Left lung (tissue), 10 donors: Measurements from ENCODE around the gene TINCR. TPM values are rescaled to one million over a fixed set of nuclear protein-coding genes. Genes with fewer than 3 reads are reported as not detected.

Experiments used
- ATAC-seq: fragments of 200-7000 bp; cut with Tn5 transposase; one replicate; pipeline ENCODE4 v1.9.1; 2020; ENCODE audit warnings: moderate library complexity
- DNase-seq, 4 donors: peaks; one replicate each; pipeline ENCODE4 v3.0.0-alpha.2; 2013 to 2020
- H3K27ac ChIP-seq, 2 donors: fragments of 200-600 bp; sonication (generic) in 1 of 2; one replicate each; pipeline versions ENCODE4 v1.5.0 to v1.8.0; 2020 to 2021
- H3K27me3 ChIP-seq, 2 donors: fragments of 200-600 bp; sonication (generic) in 1 of 2; one replicate each; pipeline versions ENCODE4 v1.5.0 to v1.8.0; 2020 to 2021
- H3K36me3 ChIP-seq, 2 donors: fragments of 200-600 bp; sonication (generic) in 1 of 2; one replicate each; pipeline versions ENCODE4 v1.5.0 to v1.8.0; 2020 to 2021
- H3K4me1 ChIP-seq, 2 donors: fragments of 200-600 bp; one replicate each; pipeline ENCODE4 v1.8.0; 2021
- H3K4me3 ChIP-seq, 2 donors: fragments of 200-600 bp; sonication (generic) in 1 of 2; one replicate each; pipeline versions ENCODE4 v1.5.0 to v1.8.0; 2020 to 2021; ENCODE audit warnings: mild to moderate bottlenecking in 1 of 2
- H3K9me3 ChIP-seq, 2 donors: fragments of 200-600 bp; sonication (generic) in 1 of 2; one replicate each; pipeline versions ENCODE4 v1.5.0 to v1.8.0; 2020 to 2021
- intact Hi-C, 2 donors: fragments of 100-400 bp; cut with DNase I; formaldehyde crosslinking; loops; one replicate each; pipeline versions ENCODE4 v1.11.2 to v1.14.2; 2022
- polyA plus RNA-seq, 6 donors: library from polyadenylated mRNA; unstranded; fragments of 120-200 nt; gene quantifications; one replicate each; pipeline ENCODE4 v1.2.1, GENCODE V29; 2013; ENCODE audit not compliant: insufficient read length in 6 of 6
- total RNA-seq, 2 donors: library from RNA; stranded (reverse); fragmentation: NEBNext Ultra II Directional; extraction: Animal tissue kit (Norgen Biotek cat#: 25700); gene quantifications; one replicate each; pipeline ENCODE4 v1.2.1, GENCODE V29; 2021
- TF ChIP-seq, protein P1 (sequence below), 2 donors: fragments of 200-600 bp; sonication (generic) in 1 of 2; IDR thresholded peaks; one replicate each; pipeline versions ENCODE4 v1.5.0 to v1.8.0; 2021; ENCODE audit warnings: antibody characterized with exemption in 2 of 2
- donor health status: DM: no; HTN: yes; CAD: no.
- donor health status: DM: no; HTN: no; CAD: no.

Gene TINCR
- total and polyA plus RNA-seq, 8 donors = 0.24 to 0.76 (median 0.61) TPM

DNA sequence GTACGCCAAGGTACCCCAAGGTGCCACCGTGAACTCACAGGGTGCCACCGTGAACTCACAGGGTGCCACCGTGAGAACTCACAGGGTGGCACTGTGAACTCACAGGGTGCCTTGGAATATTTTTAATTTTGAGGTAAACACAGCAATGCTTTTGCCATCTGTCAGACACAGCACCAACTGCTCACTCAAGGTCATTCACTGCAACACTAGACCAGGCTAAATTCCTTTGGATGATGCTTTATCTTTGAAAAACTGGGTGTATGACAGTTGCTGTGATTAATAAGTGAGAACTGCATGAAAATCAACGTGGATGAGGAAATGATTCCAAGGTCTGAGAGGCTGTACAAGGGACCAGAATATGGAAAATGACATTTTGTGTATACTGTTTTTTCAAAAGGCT lies 35.9 kb upstream of the TINCR start:
- H3K36me3 ChIP-seq = peaks cover 0 to 100% of the 10 kb centered on the region in 2 donors
- no peaks in the 10 kb centered on the region for H3K27me3 ChIP-seq

DNA sequence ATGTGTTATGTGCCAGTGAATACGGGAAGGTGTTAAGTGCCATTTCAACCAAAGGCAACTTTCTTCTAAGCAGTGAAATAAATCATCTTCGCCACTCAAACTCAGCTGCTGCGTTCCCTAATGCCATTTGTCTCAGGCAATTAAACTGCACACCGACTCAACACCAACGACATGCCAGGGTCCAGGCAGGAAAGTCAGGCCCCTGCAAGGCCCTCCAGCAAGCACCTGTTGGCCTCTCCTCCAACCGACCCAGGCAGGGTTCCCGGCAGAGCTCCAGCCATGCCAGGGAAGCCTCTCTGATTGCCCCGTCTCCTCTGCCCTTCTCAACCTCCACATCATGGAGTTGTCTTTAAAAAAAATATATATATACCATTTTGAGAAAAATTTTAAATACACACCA lies 33.0 kb upstream of the TINCR start:
- no peaks in the 10 kb centered on the region for H3K27me3 ChIP-seq
- TF ChIP-seq, protein P1, sequence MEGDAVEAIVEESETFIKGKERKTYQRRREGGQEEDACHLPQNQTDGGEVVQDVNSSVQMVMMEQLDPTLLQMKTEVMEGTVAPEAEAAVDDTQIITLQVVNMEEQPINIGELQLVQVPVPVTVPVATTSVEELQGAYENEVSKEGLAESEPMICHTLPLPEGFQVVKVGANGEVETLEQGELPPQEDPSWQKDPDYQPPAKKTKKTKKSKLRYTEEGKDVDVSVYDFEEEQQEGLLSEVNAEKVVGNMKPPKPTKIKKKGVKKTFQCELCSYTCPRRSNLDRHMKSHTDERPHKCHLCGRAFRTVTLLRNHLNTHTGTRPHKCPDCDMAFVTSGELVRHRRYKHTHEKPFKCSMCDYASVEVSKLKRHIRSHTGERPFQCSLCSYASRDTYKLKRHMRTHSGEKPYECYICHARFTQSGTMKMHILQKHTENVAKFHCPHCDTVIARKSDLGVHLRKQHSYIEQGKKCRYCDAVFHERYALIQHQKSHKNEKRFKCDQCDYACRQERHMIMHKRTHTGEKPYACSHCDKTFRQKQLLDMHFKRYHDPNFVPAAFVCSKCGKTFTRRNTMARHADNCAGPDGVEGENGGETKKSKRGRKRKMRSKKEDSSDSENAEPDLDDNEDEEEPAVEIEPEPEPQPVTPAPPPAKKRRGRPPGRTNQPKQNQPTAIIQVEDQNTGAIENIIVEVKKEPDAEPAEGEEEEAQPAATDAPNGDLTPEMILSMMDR (IDR thresholded peaks at IDR 0.05) = no peak
- H3K9me3 ChIP-seq = no peaks in the 10 kb centered on the region
- intact Hi-C loops = no loop called here
- no peaks in the 10 kb centered on the region for H3K4me1 ChIP-seq
- peaks cover 0 to 100% of the 10 kb centered on the region in 2 donors for H3K36me3 ChIP-seq
- H3K27ac ChIP-seq = no peak overlapping the region
- DNase-seq (no peak), ATAC-seq (no peak)
- H3K4me3 ChIP-seq = no peak overlapping the region

More for the DNA sequence above, 35.9 kb upstream of the TINCR start:
- H3K9me3 ChIP-seq = no peaks in the 10 kb centered on the region
- TF ChIP-seq, protein P1 (IDR thresholded peaks at IDR 0.05) = no peak
- intact Hi-C loops = no loop called here
- ATAC-seq = no peak
- no peak for DNase-seq
- H3K4me3 ChIP-seq = no peak overlapping the region
- H3K4me1 ChIP-seq = no peaks in the 10 kb centered on the region
- no peak overlapping the region for H3K27ac ChIP-seq

DNA sequence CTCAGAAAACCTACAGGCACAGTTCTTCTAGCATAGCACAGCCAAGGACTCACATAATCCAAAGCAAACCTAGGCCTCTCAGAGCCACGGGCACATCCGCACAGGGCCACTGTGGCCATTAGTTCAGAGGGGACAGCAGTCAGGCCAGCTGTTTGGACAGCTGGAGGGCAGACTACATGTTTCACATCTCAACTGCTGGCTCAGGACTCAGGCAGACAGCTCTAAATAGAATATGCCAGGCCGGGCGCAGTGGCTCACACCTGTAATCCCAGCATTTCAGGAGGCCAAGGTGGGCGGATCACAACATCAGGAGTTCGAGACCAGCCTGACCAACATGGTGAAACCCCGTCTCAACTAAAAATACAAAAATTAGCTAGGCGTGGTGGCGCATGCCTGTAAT lies 28.0 kb upstream of the TINCR start:
- TF ChIP-seq, protein P1 (IDR thresholded peaks at IDR 0.05) = no peak
- no peak for ATAC-seq
- no peak overlapping the region for H3K4me3 ChIP-seq
- H3K27me3 ChIP-seq = no peaks in the 10 kb centered on the region
- no peak overlapping the region for H3K27ac ChIP-seq
- intact Hi-C loops = no loop called here
- no peaks in the 10 kb centered on the region for H3K9me3 ChIP-seq
- H3K4me1 ChIP-seq = no peaks in the 10 kb centered on the region
- no peak for DNase-seq
- peaks cover 0 to 100% of the 10 kb centered on the region in 2 donors for H3K36me3 ChIP-seq

DNA sequence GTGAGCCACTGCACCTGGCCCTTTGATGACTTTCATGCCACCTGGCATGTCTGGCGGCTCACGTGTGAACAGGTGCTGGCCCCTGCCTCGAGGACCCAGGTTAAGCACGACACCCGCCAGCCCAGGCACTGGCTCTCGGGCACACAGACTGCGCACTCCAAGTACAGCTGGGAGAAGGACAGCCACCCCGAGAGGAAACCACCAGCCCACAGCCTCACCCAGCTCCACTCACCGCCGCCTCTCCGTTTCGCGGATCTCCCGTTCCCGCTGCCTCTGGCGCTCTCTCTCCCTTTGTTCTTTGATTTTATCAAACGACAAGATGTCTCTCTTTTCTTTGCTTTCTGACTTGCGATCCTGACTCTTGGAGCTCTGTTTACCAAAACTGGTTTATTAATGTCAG lies 27.4 kb upstream of the TINCR start:
- H3K4me3 ChIP-seq = no peak overlapping the region
- DNase-seq = no peak
- peaks cover 0 to 100% of the 10 kb centered on the region in 2 donors for H3K36me3 ChIP-seq
- no peaks in the 10 kb centered on the region for H3K27me3 ChIP-seq
- TF ChIP-seq, protein P1 (IDR thresholded peaks at IDR 0.05) = no peak
- H3K9me3 ChIP-seq = no peaks in the 10 kb centered on the region
- no peaks in the 10 kb centered on the region for H3K4me1 ChIP-seq
- no peak overlapping the region for H3K27ac ChIP-seq
- intact Hi-C loops = no loop called here
- ATAC-seq = no peak

DNA sequence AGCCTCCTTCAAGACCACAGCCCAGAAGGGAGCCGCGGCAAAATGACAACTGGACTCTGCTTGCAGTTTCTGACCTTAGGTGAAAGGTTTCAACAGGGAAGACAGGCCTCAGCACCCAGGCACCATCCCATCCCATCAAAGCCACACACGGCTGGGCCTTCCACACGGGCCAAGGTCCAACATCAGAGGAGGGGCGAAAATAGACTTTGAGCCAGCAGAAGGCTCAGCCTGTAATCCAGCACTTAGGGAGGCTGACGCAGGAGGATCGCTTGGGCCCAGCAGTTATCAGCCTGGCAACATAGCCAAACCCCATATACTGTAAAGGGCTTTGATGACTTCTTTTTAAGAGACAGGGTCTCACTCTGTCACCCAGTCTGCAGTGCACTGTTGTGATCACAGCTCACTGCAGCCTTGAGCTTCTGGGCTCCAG lies 26.8 kb upstream of the TINCR start:
- Histone ChIP-seq H3K36me3 (peaks cover 0 to 100% of the 10 kb centered on the region in 2 donors), H3K9me3 (no peaks in the 10 kb centered on the region), H3K27me3 (no peaks in the 10 kb centered on the region), H3K4me3 (no peak overlapping the region), H3K4me1 (no peaks in the 10 kb centered on the region), H3K27ac (no peak overlapping the region)
- no peak for DNase-seq
- ATAC-seq = no peak
- TF ChIP-seq, protein P1 (IDR thresholded peaks at IDR 0.05) = no peak
- intact Hi-C loops = no loop called here
